ENCODE results near the gene ACTL8.

Gene ACTL8

DNA sequence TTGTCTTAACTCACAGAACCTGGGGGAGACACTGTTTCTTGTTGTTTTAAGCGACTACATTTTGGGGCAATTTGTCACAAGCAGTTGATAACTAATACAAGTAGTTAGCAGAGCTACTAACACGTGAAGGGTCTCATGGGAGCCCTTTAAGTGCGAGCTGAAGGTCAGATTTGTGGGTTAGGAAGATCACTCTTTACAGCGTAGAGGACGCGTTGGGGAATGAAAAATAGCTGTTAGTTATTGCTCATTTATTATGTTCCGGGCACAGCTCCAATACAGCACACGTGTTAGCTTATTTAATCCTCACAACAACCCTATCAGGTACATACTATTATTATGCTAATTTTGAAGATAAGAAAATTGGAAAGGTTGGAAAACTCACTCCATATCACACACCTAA is 95.9 kb downstream of the ACTL8 start:
- DNase-seq = no peak

DNA sequence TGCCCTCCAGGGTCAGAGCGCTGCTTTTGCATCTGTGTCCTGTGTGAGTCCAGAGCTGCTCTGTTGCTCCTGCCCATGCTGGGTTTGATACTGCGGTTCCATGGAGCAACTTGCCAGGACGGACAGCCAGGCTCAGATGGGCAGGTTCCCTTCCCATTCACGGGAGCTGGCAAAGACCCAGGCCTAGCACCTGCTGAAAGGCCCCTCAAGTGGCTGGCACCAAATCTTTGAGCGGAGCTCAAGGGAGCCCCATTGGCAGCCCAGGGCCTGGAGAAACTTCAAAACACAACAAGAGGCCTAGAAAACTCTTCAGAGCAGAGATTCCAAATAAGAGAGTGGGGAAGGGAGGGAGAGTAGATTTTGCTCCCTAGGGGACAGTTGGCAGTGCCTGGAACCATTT is 97.2 kb downstream of the ACTL8 start:
- no peak for DNase-seq

DNA sequence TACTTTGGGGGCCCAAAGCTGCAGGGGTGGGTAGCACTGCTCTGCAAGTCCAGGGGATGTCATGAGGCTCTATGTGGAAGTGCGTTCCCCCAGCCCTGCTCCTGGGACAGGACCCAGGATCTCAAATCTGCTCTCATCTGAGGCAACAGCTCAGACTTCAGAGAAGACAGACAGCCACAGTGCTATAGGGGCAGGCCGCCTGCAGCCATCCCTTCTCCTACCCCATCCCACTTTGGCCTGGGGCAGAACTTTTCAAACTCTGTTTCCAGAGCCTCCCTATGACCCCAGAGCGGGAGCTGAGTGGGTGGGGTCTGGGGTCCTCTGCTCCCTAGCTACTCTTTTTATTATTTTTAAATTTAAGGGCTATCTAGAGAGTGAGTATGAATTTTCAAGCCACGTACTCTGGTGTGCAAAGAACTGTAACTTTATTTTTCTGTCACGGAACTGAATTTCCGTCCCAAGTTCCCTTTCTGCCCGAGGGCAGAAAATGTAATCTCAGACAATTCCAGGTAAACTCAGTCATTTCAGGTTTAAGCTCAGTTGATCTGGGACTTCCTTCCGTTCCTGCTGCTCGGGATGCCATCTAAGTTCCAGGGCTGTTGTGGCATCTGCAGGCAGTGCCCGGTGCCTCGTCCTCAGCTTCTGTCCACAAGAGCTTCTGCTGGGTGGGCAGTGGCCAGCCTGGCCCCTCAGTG is 98.3 kb downstream of the ACTL8 start:
- DNase-seq = no peak

DNA sequence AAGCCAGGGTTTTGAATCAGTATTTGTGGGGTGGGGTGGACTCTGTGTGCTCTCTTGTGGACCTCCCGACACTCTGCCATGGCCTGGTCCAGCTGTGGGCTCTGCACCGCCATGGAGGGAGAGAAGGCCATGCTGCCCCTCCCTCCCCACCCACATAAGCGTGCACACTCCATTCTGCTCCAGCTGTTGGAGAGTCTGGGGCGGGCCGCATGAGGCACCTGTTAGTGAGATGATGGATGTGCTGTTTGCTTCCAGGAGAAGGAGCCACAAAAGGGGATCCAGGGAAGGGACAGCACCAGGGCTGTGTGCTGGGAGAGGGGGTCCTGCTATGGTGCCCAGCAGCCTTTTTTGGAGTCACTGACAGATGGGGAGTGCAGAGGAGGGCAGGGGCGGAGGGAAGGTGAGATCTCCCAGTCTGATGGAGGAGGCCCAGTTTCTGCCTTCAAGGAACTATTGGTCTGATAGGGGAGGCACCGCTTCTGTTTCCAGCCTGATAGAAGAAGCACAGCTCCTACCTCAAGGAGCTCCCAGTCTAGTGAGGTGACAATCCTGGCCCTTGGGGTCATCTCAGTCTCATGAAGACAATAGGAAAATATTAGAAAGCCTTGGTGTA is 101.5 kb downstream of the ACTL8 start:
- no peak for DNase-seq

DNA sequence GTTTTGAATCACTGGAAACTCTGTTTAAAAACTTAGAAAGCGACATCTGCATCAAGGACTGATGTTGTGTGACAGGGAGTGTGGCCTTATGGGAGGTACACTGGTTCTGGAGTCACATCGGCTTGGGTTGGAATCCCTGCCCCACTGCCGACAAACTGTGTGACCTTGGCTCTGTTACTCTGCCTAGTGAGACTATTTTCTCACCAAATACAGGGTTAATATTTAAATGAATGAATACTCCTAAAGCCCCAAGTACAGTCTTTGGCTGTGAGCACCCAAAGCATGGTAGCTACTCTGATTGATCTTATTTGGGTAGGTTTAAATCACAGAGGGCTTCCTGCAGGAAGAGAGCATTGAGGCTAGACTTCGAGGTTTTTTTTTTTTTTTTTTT is 102.0 kb downstream of the ACTL8 start:
- no peak for DNase-seq

DNA sequence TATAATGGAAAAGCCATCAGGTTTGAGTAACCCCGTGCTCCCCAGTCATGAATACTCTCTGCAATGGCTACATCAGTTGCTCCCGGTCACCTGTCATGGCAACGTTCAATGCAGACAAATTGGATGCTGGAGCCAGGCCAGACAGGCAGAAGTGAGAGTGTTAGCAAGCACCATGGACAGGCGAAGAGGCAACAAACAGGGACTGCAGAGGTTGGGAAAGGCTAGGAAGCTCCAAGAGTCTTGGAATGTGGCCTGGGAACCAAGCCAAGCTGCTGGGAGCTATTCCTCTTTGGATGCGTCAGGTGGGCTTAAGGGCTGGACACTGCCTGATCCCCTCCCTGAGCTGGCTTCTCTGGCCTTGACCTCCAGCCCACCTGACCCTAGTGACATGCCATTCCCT is 102.9 kb downstream of the ACTL8 start:
- no peak for DNase-seq

DNA sequence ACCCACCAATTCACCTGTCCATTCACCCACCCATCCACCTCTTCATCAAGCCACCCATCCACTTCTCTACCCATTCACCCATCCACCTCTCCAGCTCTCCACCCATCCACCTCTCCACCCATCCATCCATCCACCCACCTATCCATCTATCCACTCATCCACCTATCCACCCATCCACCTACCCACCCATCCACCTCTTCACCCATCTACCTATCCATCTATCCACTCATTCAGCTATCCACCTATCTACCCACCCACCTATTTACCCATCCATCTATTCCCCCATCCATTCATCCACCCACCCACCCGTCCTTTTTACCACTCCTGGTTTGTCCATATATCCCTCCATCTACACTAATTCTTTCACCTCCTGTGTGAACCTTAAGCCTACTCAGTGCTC is 105.7 kb downstream of the ACTL8 start:
- DNase-seq = no peak

DNA sequence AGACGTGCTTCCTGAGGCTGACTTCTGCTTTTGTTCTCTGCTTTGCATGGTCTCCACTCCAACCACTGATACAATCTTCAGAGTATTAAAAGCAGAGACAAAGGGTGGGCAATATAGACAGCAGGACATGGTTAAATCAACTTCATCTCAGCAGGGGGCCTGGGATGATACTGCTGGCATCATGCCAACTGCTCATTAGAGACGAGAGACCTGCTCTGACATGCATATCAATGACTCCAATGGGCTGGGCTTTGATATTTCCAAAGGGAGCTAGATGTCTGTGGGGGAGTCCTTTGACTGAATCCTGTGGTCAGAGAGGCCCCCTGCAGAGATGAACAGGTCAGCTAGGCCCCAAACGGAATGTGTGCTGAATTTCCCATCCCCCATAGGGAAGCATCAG is 106.6 kb downstream of the ACTL8 start:
- DNase-seq = no peak

DNA sequence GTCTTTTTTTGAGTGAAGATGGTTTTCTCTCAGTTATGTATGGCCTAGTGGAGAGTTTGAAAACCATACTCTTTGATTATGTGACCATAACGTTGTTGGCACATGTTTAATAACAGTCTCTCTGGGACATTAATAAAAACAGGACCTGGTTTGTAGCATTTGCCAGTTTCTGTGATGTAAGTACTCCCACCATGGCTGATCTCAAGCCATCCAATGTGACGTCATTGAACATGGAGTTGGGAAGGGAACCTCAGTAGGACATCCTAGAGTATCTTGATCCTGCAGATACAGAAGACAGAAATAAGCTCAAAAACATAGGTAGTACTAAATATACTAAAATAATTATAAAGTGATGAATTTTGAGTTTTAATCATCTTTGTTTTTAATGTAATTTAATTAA is 107.0 kb downstream of the ACTL8 start:
- DNase-seq = no peak

DNA sequence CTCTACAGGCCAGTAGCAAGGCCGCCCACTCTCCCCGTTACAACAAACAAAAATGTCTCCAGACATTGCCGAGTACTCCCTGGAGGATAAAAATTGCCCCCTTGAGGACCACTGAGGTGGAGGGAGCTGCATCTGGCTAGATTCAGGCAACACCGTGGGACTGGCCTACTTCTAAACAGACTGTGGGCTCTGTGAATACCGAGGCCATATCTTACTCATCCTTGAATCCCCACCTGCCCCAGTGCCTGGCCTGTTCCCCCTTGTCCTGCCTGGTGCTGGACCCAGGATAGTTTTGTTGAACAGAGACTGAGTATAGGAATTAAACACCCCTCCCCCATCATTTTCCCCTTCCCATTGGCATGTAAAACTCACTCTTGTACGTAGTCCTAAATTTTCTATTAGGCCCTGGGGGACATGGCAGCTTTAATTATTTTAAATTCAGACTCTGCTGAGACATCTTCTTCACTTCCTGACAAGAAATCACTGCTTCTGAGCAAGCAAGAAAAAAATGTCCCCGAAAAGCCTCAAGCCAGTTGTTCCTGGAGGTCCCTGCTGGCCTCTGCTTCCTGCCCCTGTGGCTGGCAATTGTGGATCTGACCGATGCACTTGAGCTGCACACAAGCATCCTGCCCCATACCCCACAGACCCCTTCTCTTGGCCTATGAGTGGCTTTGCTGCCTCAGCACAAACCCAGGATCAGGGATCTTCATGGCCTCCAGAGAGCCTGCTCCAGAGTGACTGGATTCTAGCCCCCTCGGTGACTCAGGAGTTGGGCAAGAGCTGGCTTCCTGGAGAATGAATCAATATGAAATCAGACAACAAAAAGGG is 111.0 kb downstream of the ACTL8 start:
- no peak for DNase-seq

DNA sequence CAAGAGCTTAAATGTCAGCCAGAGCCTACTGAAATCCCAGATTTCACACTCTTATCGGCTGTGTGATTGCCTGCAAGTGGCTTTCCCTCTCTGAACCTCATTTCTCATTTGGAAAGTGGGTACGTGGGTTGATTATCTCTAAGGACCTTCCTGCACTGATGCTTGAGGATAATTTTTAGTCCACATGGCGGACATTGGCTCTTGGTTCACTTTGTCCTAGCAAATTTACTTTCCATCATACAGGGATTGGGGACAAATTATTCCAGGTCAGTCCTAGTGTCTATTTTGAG is 111.6 kb downstream of the ACTL8 start:
- no peak for DNase-seq

DNA sequence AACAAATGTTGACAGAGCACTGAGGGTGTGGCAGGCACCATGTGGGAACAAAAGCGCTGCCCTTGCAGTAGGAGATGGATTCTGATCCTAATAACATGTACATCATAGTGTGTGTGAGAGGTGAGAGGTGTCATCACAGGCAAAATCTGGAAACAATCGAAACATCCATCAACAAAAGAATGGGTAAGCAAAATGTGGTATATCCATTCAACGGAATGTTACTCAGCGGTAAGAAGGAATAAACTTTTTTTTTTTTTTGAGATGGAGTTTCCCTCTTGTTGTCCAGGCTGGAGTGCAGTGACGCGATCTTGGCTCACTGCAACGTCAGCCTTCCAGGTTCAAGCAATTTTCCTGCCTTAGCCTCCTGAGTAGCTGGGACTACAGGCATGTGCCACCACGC is 112.3 kb downstream of the ACTL8 start:
- DNase-seq = no peak

DNA sequence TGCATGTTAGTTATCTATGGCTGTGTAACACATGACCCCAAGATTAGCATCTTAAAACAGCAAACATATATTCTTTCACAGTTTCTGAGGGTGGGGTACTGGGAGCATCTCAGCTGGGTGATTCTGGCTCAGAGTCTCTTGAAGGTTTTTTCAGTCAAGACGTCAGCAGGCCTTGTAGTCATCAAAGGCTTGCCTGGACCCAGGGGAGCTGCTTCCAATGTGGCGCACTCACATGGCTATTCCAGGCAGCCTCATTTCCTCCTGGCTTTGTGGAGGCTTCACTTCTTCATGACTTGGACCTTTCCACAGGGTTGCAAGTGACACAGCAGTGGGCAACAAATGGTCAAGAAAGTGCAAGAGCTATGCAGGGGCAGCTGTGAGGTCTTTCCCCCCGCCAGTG is 114.7 kb downstream of the ACTL8 start:
- DNase-seq = no peak

DNA sequence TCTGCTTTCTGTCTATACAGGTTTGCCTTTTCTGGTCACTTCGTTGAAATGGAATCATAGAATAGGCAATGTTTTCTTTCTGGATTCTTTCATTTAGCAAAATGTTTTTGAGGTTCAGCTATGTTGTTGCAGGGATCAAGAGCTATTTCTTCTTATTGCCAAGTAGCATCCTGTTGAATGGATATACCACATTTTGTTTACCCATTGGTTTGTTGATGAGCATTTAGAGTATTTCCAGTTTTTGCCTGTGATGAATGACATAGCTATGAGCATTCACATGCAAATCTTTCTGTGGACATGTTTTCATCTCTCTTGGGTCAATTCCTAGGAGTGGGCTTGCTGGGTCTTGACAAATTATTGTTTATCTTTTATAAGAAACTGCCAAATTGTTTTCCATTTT is 115.5 kb downstream of the ACTL8 start:
- DNase-seq = no peak

DNA sequence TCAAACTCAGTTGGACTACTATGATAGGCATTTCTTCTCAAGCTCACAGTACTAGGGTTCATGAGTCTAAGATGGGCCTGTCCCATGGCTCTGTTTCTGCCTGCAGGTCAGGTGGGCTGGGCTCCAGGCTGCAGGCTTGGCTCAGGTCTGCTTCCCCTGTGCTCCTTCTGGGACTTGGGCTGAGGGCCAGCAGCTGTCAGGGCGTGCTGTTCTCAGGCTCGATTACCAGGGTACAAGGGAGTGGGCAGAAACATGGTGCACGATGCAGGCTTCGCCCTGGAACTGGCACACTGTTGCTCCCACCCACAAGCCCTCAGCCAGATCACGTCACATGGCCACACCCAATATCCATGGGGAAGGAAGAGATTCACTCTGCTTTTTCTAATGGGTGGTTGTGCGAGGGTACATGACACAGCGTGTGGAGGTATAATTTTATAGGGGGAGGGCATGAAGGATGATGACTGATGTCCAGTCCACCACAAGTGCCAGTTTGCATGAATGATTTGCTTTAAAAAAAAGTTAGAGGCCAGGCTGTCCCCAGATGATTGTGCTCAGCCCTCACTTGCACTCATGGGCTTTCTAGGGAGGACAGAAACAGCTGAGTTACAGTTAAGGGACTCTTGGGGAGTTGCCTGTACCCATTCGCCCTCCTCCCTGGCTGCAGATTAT is 118.0 kb downstream of the ACTL8 start:
- DNase-seq = no peak

DNA sequence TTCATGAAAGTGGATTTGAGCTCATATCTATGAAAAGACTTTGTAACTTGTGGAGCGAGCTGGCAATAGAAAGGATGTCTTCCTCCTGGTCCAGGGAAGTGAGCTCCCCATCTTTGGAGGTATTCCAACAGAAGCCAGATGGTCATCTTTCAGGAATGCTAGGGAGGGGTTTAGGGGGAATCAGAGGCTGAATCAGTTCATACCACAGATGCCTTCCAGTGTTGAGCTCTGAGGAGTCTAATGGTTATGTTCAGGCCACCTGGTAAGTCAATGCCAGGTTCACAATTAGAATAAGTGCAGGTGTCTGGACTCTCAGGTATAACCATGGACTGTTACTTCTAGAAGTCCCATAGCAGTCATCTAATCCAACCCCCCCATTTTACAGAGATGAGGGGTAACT is 119.1 kb downstream of the ACTL8 start:
- DNase-seq = no peak

DNA sequence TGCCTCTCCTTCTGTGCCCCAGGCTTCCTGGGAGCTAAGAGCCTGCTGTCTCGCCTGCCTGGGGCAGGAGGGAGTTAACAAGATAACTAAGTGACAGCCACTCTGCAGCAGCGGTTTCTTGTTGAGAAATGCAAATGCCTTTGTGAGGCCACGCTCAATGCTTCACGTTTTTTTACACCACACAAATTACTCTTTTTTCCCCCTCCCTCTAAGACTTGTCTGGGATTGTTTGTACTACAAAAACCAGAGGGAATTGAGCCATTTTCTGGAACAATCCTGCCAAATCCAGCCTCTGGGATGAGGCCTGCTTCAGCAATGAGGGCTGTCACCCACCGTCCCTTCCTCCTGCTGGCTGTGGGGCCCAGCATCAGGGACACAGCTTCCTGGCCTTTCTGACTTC is 119.6 kb downstream of the ACTL8 start:
- peak; percentile 1 for DNase-seq

DNA sequence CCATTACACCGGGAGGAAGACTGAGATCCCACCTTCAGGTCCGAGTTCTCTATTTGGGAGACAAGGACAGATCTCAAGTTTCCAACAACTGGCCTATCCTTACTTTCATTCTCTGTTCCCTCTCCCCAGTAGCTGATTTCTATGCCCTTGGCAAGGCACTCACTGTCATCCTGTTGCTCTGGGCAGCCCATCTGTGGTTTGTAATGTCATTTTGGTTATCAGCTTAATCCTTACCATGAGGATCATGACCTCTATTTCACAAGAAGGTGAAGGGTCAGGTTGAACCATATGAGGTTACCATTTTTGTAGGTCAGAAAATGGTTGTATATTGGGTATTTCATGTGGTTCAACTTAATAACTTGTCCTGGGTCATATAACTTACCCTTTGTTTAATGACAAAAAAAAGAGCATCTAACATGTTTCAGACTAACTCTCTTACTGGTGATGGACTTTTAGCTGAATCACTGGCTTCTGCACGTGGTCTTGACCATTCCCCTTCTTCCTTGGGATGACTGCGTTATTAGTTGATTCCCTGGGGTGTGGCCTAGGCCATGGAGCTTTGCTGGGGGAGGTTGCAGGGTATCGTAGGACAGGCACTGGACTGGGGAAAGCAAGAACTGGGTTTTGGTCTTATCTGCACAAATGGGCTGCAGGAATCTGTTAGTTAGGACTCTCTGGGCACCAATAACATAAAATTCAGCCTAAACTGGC is 120.2 kb downstream of the ACTL8 start:
- no peak for DNase-seq

DNA sequence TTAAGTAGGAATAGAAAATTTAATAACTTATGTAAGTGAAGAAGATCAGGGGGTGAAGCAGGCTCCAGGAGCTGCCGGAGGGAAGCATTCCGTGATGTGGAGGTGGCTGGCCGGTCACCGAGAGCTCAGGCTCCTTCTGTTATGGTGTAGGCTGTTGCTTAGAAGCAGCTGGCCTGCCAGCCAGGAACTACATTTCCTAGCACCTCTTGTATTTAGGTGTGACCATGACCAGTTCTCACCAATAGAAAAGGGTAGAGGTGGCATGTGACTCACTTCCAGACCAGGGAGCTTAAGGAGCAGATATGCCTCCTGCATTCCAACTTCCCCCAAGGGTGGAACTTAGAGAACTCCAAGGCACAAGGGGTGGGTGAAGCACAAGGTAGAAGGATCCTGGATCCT is 120.7 kb downstream of the ACTL8 start:
- no peak for DNase-seq
